ENCODE measurements around the gene EPB42.

Gene EPB42

DNA sequence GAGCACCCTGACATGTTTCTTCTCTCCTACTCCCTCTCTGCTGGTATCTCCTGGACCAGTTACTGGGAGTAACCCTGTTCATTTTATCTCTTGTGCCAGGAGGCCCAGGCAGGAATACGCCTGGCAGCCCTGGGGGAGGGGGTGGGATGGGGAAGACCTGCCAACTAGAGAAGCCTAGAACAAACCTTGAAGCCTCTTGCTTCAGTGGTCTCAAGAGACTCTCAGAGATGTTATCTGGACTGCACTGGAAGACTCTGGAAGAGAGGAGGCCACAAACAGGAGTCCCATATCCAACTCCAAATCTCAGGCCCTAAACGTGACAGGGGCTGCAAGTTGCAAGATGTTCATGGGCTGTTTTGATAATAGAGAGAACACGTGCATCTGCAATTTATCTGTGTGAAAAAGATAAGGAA lies at the start of gene EPB42:
TSS of gene EPB42 (minus strand) at position 28 of the 413 bp plus-strand sequence. CDS start 193 bp downstream, outside the sequence.
- ATAC-seq = no peak
- no peak for DNase-seq

DNA sequence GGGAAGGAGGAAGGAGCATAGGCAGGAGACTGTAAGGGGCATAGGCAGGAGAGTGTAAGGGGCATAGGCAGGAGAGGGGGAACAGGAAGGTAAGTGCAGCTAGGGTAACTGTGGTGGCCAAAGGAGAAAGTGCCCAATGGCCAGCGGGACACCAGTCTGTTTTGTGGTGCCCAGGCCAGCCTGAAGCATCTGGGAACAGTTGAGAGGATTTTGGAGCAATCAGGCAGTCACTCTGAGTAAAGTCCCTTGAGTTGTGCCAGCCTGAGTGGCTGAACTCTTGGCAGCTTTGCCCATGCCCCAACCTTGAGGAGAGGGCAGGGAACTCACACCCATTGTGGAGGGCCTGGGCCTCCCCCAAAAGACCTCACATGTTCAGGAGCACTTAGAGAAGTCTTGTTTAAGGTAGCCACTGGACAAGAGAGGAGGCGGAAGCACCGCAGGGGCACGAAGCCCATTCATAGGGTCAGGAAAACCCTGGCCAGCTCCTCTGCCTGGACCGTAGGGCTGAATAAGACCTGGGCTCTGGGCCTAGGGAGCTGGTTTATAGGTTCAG lies 49.4 kb upstream of the EPB42 start:
- no peak for DNase-seq
- ATAC-seq = no peak

- ATAC-seq = peak; percentile 61
Observed at GRCh38 chr15:43268111-43269105, 47.6 kb upstream of the EPB42 start.

GRCh38 chr15:43267439-43267838 lies 46.6 kb upstream of the EPB42 start:
- DNase-seq = no peak
- ATAC-seq = no peak

More at GRCh38 chr15:43268111-43269105, 47.6 kb upstream of the EPB42 start:
- peak; percentile 62 for DNase-seq

DNA sequence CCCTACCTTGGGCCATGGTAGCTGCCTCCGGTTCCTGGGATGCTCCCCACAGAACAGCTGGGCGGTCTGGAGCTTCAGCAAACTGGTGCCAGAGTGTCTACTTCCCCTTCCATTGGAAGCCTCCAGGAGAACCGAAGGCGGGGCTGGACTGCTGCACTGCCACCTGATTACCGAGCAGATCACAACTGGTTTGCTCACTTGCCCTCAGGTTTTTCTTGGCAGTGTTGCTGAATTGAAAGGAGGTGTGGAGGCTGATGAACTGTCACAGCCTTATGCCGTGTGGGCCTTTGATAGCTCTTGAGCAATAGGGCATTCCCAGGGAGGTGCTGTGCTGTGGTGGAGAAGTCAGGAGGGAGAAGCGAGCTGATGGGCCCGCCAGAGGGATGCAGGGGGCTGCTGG lies 46.0 kb upstream of the EPB42 start, which contains the start of gene TGM5:
TSS of gene TGM5 (minus strand) at position 95 of the 400 bp plus-strand sequence. CDS start at position 16, 79 bp downstream.
- DNase-seq (no peak), ATAC-seq (no peak)

DNA sequence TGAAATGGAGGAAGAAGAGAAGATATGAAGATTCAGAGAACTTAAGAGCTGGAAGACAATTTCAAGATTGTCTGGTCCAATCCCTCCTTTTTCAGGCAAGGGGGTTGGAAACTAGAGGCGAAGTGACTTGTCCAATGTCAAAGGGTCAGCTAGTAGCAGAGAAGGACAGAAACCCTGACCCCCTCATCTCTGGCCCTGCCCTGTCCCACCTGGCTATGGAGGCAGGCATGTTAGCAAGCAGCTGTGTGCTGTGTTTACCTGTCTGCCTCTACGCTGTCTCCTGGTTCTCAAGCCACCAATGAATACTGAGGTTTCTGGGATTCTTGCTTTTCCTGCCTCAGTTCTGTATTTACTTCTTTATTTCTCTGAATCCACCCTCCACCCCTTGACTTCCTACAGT lies 45.6 kb upstream of the EPB42 start:
- DNase-seq (no peak), ATAC-seq (no peak)

GRCh38 chr15:43260011-43260615 lies 39.3 kb upstream of the EPB42 start:
- ATAC-seq = no peak
- no peak for DNase-seq

GRCh38 chr15:43258781-43259180 lies 38.0 kb upstream of the EPB42 start:
- no peak for DNase-seq
- no peak for ATAC-seq

GRCh38 chr15:43256341-43256740 lies 35.5 kb upstream of the EPB42 start:
- DNase-seq = no peak
- ATAC-seq = no peak

DNA sequence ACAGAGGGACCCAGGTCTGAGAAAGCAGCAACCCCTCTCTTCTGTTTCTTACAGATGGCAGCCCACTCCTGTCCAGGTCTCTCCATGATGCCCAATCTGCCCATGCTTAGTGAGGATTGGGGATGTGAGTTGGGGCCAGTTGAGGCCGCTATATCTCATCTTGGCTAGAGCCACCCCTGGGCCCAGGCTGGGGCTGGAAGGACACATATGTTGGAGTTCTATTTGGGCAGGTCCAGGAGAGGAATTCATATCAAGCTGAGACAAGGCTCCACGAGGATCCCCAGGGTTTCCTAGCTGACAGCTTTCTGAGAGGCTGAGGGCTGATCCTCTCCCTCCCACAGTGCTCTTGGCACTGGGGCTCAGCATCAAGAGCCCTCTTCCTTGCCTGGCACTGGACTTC lies 34.6 kb upstream of the EPB42 start:
- ATAC-seq = no peak
- no peak for DNase-seq

- peak; percentile 61 for ATAC-seq
- peak; percentile 67 for DNase-seq
Observed at GRCh38 chr15:43253431-43254403, 32.9 kb upstream of the EPB42 start.

- ATAC-seq (peak; percentile 50), DNase-seq (peak; percentile 55)
Observed at GRCh38 chr15:43251871-43252250, 31.0 kb upstream of the EPB42 start.

DNA sequence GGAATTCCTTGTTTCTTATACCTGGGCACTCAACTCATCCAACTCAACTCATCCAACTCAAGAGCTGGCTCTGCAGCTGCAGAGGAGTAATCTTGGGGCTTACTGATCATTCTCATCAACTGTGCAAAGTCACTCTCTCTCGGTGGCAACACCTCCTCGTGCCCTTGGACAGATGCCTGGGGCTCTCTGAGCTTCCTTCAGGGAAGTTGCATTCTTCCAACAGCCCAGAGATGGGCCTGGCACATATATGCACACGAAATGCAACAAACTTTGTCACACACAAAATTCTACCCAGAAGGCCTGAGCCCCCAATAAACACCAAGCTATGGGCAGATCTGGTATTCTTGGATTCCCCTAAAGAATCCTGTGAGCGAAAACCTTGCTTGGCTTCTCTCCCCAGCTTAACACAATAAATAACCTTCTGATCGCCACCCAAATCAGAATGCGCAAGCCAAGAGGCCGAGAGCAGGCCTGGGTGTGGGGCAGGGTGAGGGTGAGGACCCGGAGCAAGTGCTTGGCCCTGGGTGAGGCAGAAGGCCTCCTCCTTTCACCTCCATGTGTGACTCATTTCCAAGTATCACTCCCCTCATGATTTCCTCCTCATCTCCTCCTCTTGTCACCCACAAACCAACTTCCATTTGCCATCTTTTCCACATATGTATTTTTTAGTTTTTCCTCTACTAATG lies 30.5 kb upstream of the EPB42 start:
- DNase-seq = peak; percentile 39
- peak; percentile 51 for ATAC-seq

GRCh38 chr15:43250785-43251184 lies 30.0 kb upstream of the EPB42 start:
- DNase-seq = no peak
- ATAC-seq = no peak

DNA sequence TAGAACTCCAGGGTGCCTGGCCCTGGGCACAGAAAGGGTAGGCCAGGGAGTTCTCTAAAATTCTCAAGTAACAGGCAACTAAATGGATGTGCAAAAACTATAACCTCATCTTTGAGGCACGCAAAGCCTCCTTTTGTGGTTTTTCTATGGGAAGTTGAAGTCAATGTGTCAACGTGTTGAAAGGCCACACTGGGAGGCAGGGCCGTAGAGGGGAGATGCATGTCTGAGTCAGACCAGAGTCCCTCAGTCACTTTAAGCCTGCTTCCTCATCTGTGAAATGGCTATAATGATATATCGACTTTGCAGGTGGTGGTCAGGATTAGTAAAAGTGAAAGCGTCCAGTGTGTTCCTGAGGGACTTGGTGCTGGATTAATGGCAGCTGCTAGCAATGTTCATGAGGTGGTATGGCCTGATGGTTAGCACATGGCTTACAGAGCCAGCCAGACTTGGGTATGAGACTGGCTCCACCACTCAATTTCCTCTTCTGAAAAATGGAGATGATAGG lies 28.9 kb upstream of the EPB42 start:
- ATAC-seq = peak; percentile 72
- DNase-seq = peak; percentile 55

DNA sequence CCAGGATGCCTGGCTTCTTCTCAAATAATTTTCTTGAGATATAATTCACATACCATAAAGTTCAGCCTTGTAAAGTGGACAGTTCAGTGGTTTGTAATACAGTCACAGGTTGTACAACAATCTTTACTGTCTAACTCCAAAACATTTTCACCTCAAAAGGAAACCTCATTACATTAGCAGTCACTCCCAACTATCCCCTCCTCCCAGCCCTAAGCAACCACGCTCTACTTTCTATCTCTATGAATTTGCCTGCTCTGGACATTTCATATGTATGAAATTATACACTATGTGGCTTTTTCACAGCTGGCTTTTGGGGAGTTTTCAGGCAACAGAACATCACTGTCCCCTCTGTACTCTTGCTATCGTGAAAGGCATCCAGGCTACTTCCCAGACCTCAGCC lies 28.4 kb upstream of the EPB42 start:
- ATAC-seq (no peak), DNase-seq (no peak)

DNA sequence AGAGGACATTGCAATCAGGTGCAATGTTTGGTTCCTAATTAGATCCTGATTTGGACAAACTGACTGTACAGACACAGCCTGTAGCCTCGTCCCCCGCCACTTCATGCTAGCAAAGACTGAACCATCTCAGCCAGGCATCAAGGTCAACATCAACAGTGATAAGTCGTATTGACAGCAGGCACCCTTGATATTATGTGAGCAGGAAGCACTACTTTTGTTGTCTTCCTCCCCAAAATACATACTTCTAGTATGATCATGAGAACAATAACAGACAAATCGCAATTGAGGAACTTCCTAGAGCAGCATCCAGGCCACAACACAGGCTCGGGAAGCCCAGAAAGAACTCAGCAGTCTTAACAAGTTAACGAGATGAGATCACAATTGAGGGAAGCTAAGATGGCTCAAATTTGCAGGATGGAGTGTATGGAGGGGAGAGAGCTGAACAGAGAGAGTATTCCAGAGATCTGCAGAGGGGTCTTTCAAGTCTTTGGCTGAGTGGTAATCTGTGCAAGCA lies 25.5 kb upstream of the EPB42 start:
- ATAC-seq = no peak
- no peak for DNase-seq

- ATAC-seq (no peak), DNase-seq (no peak)
Observed at GRCh38 chr15:43244092-43244491, 23.3 kb upstream of the EPB42 start.

DNA sequence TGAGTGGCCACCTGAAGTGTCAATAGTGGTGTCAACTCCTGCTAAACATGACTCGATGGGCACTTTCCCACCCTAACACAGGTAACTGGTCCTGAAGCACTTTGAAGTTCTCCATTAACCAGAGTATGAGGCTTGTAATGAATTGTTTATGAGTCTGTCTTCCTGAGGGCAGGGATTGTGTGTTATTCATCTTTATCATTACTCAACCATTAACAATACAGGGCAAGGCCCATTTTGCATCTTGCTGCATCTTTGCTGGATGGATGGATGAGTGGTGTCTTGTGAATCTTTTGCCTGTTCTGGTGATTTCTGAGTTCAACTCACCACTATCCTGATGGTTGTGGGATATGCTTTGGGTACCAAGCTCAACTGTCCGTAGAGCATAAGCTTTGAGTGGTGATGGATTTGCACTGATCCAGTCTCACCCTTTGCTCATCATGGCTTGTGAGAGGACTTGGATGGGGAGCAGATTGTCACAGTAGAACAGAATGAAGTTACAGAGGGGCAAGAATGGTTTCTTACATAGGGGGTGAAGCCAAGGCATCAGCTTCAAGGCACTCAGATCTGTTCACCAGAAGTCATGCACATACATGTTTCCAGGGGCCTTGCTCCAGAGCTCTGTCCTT lies 22.3 kb upstream of the EPB42 start:
- DNase-seq (no peak), ATAC-seq (no peak)

DNA sequence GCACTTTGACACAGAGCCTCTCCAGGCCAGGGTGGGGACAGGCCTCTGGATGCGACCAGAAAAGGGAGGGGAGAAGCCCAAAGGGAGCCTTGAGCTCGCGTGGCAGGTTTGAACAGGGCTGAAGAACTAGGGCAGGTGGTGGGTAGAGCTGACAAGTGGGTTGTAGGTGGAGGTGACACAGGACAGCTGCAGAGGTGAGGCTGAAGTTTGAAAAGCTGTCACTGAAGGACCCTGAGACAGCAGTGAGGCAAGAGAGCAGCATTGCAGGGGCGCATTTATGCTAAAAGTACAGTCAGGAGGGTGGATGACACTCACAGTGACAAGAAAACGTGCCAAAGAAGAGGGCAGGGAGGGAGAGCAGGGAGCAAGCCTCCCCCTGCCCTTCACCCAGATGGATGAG lies 21.8 kb upstream of the EPB42 start:
- DNase-seq = no peak
- ATAC-seq = no peak
